Smooth muscle cell of bladder (primary cell): ENCODE measurements around the gene TRERF1. TPM values are rescaled to one million over a fixed set of nuclear protein-coding genes. Genes with fewer than 3 reads are reported as not detected.

Source experiments
- total RNA-seq: library from RNA; depleted of rRNA; stranded (reverse); fragments of >200 nt; gene quantifications from 2 replicates; pipeline ENCODE4 v1.2.3, GENCODE V29; 2014

Gene TRERF1
- total RNA-seq, result 1.8 and 2.8 TPM in 2 replicates

GRCh38 chr6:42451333-42452170 is at the start of gene TRERF1:
TRERF1 (minus strand) TSS chr6:42451926; CDS start chr6:42269590, 182,336 bp downstream.

GRCh38 chr6:42217519-42218367 is 234.0 kb downstream of the TRERF1 start, which contains the start of gene MRPS10:
MRPS10 (minus strand) TSS chr6:42217861; CDS start chr6:42217849, 12 bp downstream.

Other genes with a start within 250 kb of the TRERF1 start
- gene MRPS10, start 234.1 kb downstream of the TRERF1 start, total RNA-seq, result 49.8 and 50.2 TPM in 2 replicates
- gene UBR2, start 112.1 kb upstream of the TRERF1 start, total RNA-seq, result 27.4 and 29.2 TPM in 2 replicates